ENCODE measurements around the gene NCAPD2. TPM values are rescaled to one million over a fixed set of nuclear protein-coding genes. Genes with fewer than 3 reads are reported as not detected.
A peak's percentile ranks its signal among the peaks of the same experiment; 100 is the strongest.

The NCAPD2 gene
- total RNA-seq, 1 experiment from 2014 or later: 114 TPM

- no peak overlapping the region for H3K4me2 ChIP-seq (ENCODE audit: insufficient read depth, insufficient read length, low read length)
- H2BK15ac ChIP-seq (ENCODE audit: low read depth, low read length): no peak overlapping the region
- no peaks in the 10 kb centered on the region for H3K23me2 ChIP-seq (ENCODE audit: insufficient read length, low read depth, low read length, poor library complexity, severe bottlenecking)
- no peak overlapping the region for H3K4ac ChIP-seq (ENCODE audit: low read depth, low read length)
- H3K23ac ChIP-seq (ENCODE audit: insufficient read length, low read depth, low read length): no peak overlapping the region
- no peak overlapping the region for H2AFZ ChIP-seq (ENCODE audit: low read length)
- no peak overlapping the region for H4K8ac ChIP-seq (replicated peaks; ENCODE audit: insufficient read length, low read depth, low read length)
- H3K27ac Mint-ChIP-seq: peak overlapping the region; percentile 16 to 31 (median 21); a peak in 4 of 7 replicates
- no peaks in the 10 kb centered on the region for H3K27me3 ChIP-seq (ENCODE audit: insufficient read depth, low read length)
- no peak overlapping the region; a peak in 1 of 5 replicates for H3K4me3 Mint-ChIP-seq
- no peak for TF ChIP-seq CTCF (conservative IDR thresholded peaks at IDR 0.05)
- H3K56ac ChIP-seq (ENCODE audit: insufficient read length, low read depth, low read length): no peak overlapping the region
- H3K18ac ChIP-seq (ENCODE audit: insufficient read length, low read depth, low read length): no peak overlapping the region
- no peaks in the 10 kb centered on the region for H3K9me3 ChIP-seq (ENCODE audit: control insufficient read depth, low read depth, low read length)
- no peak overlapping the region for H2AK5ac ChIP-seq (ENCODE audit: insufficient read length, low read length)
- no peak overlapping the region for H3T11ph ChIP-seq (ENCODE audit: low read length)
- no peaks in the 10 kb centered on the region for H3K79me1 ChIP-seq (ENCODE audit: insufficient read depth, low read depth, low read length, poor library complexity, severe bottlenecking)
- no peak overlapping the region for H4K91ac ChIP-seq (ENCODE audit: insufficient read length, low read depth, low read length)
- no peak overlapping the region for H3K27ac ChIP-seq (ENCODE audit: insufficient read length, low read depth, low read length)
- no peak overlapping the region for H3K9ac ChIP-seq (ENCODE audit: extremely low read depth, insufficient read length, low read length)
- H3K4me1 ChIP-seq (ENCODE audit: insufficient read depth, low read length): no peaks in the 10 kb centered on the region
- H2BK20ac ChIP-seq (ENCODE audit: low read depth, low read length, poor library complexity, severe bottlenecking): no peak overlapping the region
- H3K36me3 Mint-ChIP-seq (ENCODE audit: insufficient read depth in 1 of 3, low read depth in 3 of 3): peaks cover 28 to 71% (median 53%) of the 10 kb centered on the region in 3 experiments; a peak in 6 of 7 replicates
- no peak overlapping the region for H2BK120ac ChIP-seq (ENCODE audit: low read depth, low read length, poor library complexity, severe bottlenecking)
- H3K14ac ChIP-seq (ENCODE audit: insufficient read depth, low read length): no peak overlapping the region
- no peak for DNase-seq
- no peak overlapping the region for H2BK12ac ChIP-seq (ENCODE audit: insufficient read length, low read depth, low read length)
- H4K20me1 ChIP-seq (ENCODE audit: control insufficient read depth, insufficient read depth, insufficient read length): no peaks in the 10 kb centered on the region
- no peak overlapping the region for H2BK5ac ChIP-seq (ENCODE audit: insufficient read length, low read length)
- H3K4me1 Mint-ChIP-seq: peaks cover 0 to 14% of the 10 kb centered on the region in 2 experiments
- H3K79me2 ChIP-seq (ENCODE audit: insufficient read depth, low read length): no peaks in the 10 kb centered on the region
- H3K27me3 Mint-ChIP-seq (ENCODE audit: low read depth): no peaks in the 10 kb centered on the region
- no CpG with 5 or more reads among the region's 15 CpGs for WGBS (ENCODE audit: extremely low coverage, insufficient read length, low lambda C conversion rate)
- H3K9me3 Mint-ChIP-seq: no peaks in the 10 kb centered on the region
- no peak overlapping the region for H4K5ac ChIP-seq (ENCODE audit: insufficient read length, low read depth, low read length)
Measured at GRCh38 chr12:6461401-6462233, 32.3 kb upstream of the NCAPD2 start.

Measured in H9 (cell line).